ENCODE results near the gene LPCAT2. TPM values are rescaled to one million over a fixed set of nuclear protein-coding genes. Genes with fewer than 3 reads are reported as not detected.

LPCAT2 gene
- total and polyA plus RNA-seq, 2 of the 8 experiments (the other 6 are each of a cell fraction or from before 2014, with no cell fraction given): 2.2 to 10.6 TPM

DNA sequence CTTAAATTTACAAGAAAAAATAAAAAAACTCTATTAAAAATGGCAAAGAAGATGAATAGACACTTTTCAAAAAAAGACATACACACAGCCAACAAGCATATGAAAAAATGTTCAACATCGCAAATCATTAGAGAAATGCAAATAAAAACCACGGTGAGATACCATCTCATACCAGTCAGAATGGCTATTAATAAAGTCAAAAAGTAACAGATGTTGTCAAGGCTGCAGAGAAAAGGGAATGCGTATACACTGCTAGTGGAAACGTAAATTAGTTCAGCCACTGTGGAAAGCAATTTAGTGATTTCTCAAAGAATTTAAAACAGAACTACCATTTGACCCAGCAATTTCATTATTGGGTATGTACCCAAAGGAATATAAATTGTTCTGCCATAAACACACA, 89.1 kb downstream of the LPCAT2 start:
- Histone ChIP-seq H2BK5ac (ENCODE audit: low read depth, low read length) (no peak overlapping the region), H3K36me3 (ENCODE audit: control insufficient read depth in 2 of 4, insufficient read depth in 4 of 4, low read length in 3 of 4) (no peaks in the 10 kb centered on the region), H2AK5ac (ENCODE audit: low read depth, low read length) (no peak overlapping the region), H2BK12ac (ENCODE audit: low read depth, low read length) (no peak overlapping the region), H2AFZ (ENCODE audit: low read length) (no peak overlapping the region), H4K8ac (ENCODE audit: extremely low read depth, insufficient read depth, low read length) (no peak overlapping the region), H3K14ac (ENCODE audit: insufficient read length) (no peak overlapping the region), H2BK120ac (replicated peaks; ENCODE audit: low read depth, low read length) (no peak overlapping the region), H3K4ac (replicated peaks; ENCODE audit: insufficient read length, low read depth, low read length) (no peak overlapping the region), H3K27ac (ENCODE audit: low read depth, low read length) (no peak overlapping the region), H4K91ac (replicated peaks; ENCODE audit: insufficient read length, low read length) (no peak overlapping the region), H4K20me1 (replicated peaks in 1 of 2; ENCODE audit: control insufficient read depth in 1 of 2, insufficient read depth in 2 of 2, low read length in 2 of 2) (no peaks in the 10 kb centered on the region), H3K4me2 (ENCODE audit: insufficient read depth in 1 of 2, low read depth in 2 of 2, low read length in 2 of 2) (no peak overlapping the region), H3K4me1 (replicated peaks in 1 of 4; ENCODE audit: control insufficient read depth in 3 of 4, insufficient read depth in 4 of 4, low read length in 3 of 4) (peaks cover 0 to 5% (median 0%) of the 10 kb centered on the region in 4 experiments; a peak in 2 of 7 replicates), H3K9me3 (ENCODE audit: insufficient read depth in 2 of 2, low read depth in 1 of 2, low read length in 1 of 2) (no peaks in the 10 kb centered on the region), H3K27me3 (replicated peaks in 1 of 4; ENCODE audit: control insufficient read depth in 3 of 4, extremely low read depth in 1 of 4, insufficient read depth in 3 of 4, low read length in 3 of 4) (no peaks in the 10 kb centered on the region), H3K56ac (replicated peaks; ENCODE audit: insufficient read length, low read depth, low read length) (no peak overlapping the region), H3K23ac (ENCODE audit: insufficient read length) (no peak overlapping the region), H2BK15ac (ENCODE audit: low read length) (no peak overlapping the region), H2BK20ac (ENCODE audit: low read length) (no peak overlapping the region), H3K4me3 (ENCODE audit: extremely low read depth in 1 of 4, insufficient read depth in 2 of 4, low read depth in 3 of 4, low read length in 4 of 4) (no peak overlapping the region), H3K79me1 (ENCODE audit: low read depth, low read length) (no peaks in the 10 kb centered on the region), H3K9ac (replicated peaks in 1 of 4; ENCODE audit: extremely low read depth in 1 of 4, low read depth in 3 of 4, low read length in 3 of 4) (no peak overlapping the region), H3K18ac (ENCODE audit: extremely low read depth, low read length) (no peak overlapping the region), H3K79me2 (ENCODE audit: control insufficient read depth in 1 of 2, insufficient read depth in 2 of 2, low read length in 2 of 2) (no peaks in the 10 kb centered on the region), H3K23me2 (ENCODE audit: low read depth, low read length) (no peaks in the 10 kb centered on the region), H4K5ac (ENCODE audit: insufficient read length, low read depth, low read length) (no peak overlapping the region)
- TF ChIP-seq CBX5 (IDR thresholded peaks at IDR 0.05; ENCODE audit: low read depth, low read length) (no peak), SP4 (IDR thresholded peaks at IDR 0.05; ENCODE audit: low read length) (no peak), TAF1 (IDR thresholded peaks at IDR 0.05; ENCODE audit: low read depth, low read length) (no peak), POLR2AphosphoS5 (IDR thresholded peaks at IDR 0.05; ENCODE audit: low read depth, low read length) (no peak), SIN3A (conservative IDR thresholded peaks at IDR 0.05 in 1 of 2, IDR thresholded peaks at IDR 0.05 in 1 of 2; ENCODE audit: low read depth in 1 of 2, low read length in 2 of 2) (no peak)
- ChIA-PET CTCF (ENCODE audit: partially characterized antibody) (interaction anchor here (1.3 to 1.7 kb wide), 2 partner anchors 12 to 25 kb away, joined by 4 to 7 read pairs; no protein-coding TSS in a partner anchor), POLR2A (ENCODE audit: partially characterized antibody) (no interaction called here)
- DNase-seq (ENCODE audit: low read depth in 1 of 2, low spot score in 2 of 2) (no peak), FAIRE-seq (no peak)
- 95% methylated on average over 4 of the region's 4 CpGs; no CpG with 5 or more reads in 1 of the 2 experiments for WGBS, 2 experiments (ENCODE audit: extremely low coverage in 1 of 2, insufficient coverage in 1 of 2, insufficient read length in 1 of 2, insufficient replicate concordance in 2 of 2, low coverage in 1 of 2, low lambda C conversion rate in 2 of 2, missing lambda C conversion rate in 1 of 2)
